H1 (cell line): Measurements from ENCODE around the gene SCGB3A1. TPM values are rescaled to one million over a fixed set of nuclear protein-coding genes. Genes with fewer than 3 reads are reported as not detected.

Experiments used
- CTCF ChIA-PET: fragments of 300-600 bp; sonication (Branson Sonifier 250); formaldehyde crosslinking; loops from one replicate; lab custom pipeline; 2021; ENCODE audit not compliant: partially characterized antibody; lab: Charles Lee
- POLR2A ChIA-PET: fragments of 300-600 bp; sonication (Branson Sonifier 250); formaldehyde crosslinking; loops from one replicate; lab custom pipeline; 2021; ENCODE audit warnings: inconsistent platforms; ENCODE audit not compliant: partially characterized antibody; lab: Charles Lee
- DNase-seq, 2 experiments: peaks; one replicate each; pipeline versions ENCODE4 v3.0.0 to v3.0.0-alpha.2; 2010 to 2022; ENCODE audit warnings: low spot score in 2 of 2, low read depth in 1 of 2, mixed read lengths in 1 of 2
- FAIRE-seq: peaks from 2 replicates; lab custom pipeline; 2011; peaks lifted over from hg19 to GRCh38; lab: Jason Lieb, UNC
- H2AFZ ChIP-seq: 2 replicates; pipeline ENCODE4 v1.8.1; 2012; ENCODE audit warnings: low read length, inconsistent platforms
- H2AK5ac ChIP-seq: 2 replicates; pipeline ENCODE4 v1.6.1; 2013; ENCODE audit warnings: low read depth, low read length
- H2BK120ac ChIP-seq: replicated peaks from 2 replicates; pipeline ENCODE3; 2013; ENCODE audit warnings: low read depth, low read length, inconsistent platforms
- H2BK12ac ChIP-seq: 2 replicates; pipeline ENCODE4 v1.6.1; 2013; ENCODE audit warnings: low read depth, low read length
- H2BK15ac ChIP-seq: 2 replicates; pipeline ENCODE4 v1.6.1; 2013; ENCODE audit warnings: low read length
- H2BK20ac ChIP-seq: 2 replicates; pipeline ENCODE4 v1.6.1; 2013; ENCODE audit warnings: low read length
- H2BK5ac ChIP-seq: 2 replicates; pipeline ENCODE4 v1.6.1; 2013; ENCODE audit warnings: low read depth, low read length
- H3K14ac ChIP-seq: 2 replicates; pipeline ENCODE4 v1.6.1; 2013; ENCODE audit warnings: inconsistent platforms; ENCODE audit not compliant: insufficient read length
- H3K18ac ChIP-seq: 2 replicates; pipeline ENCODE4 v1.6.1; 2013; ENCODE audit warnings: low read length; ENCODE audit errors: extremely low read depth
- H3K23ac ChIP-seq: 2 replicates; pipeline ENCODE4 v1.6.1; 2013; ENCODE audit warnings: inconsistent platforms; ENCODE audit not compliant: insufficient read length
- H3K23me2 ChIP-seq: 2 replicates; pipeline ENCODE4 v1.6.1; 2013; ENCODE audit warnings: low read depth, low read length
- H3K27ac ChIP-seq: 2 replicates; pipeline ENCODE4 v1.6.1; 2011; ENCODE audit warnings: low read depth, low read length, inconsistent platforms
- H3K27me3 ChIP-seq, 4 experiments: replicated peaks in 1 of 4; 1 replicate in 1 of 4; 2 replicates in 3 of 4; pipeline versions ENCODE4 v1.6.1 to v1.8.1; 2011 to 2013; ENCODE audit warnings: low read length in 3 of 4, mild to moderate bottlenecking in 3 of 4, inconsistent platforms in 2 of 4, mixed read lengths in 2 of 4, moderate library complexity in 1 of 4; ENCODE audit not compliant: control insufficient read depth in 3 of 4, insufficient read depth in 3 of 4; ENCODE audit errors: extremely low read depth in 1 of 4
- H3K36me3 ChIP-seq, 4 experiments: 2 replicates each; pipeline versions ENCODE4 v1.6.1 to v1.8.1; 2011 to 2013; ENCODE audit warnings: mild to moderate bottlenecking in 4 of 4, low read length in 3 of 4, moderate library complexity in 2 of 4, control low read depth in 1 of 4, inconsistent platforms in 1 of 4; ENCODE audit not compliant: insufficient read depth in 4 of 4, control insufficient read depth in 2 of 4
- H3K4ac ChIP-seq: replicated peaks from 2 replicates; pipeline ENCODE3; 2013; ENCODE audit warnings: low read length, low read depth, mixed read lengths, inconsistent platforms; ENCODE audit not compliant: insufficient read length
- H3K4me1 ChIP-seq, 4 experiments: replicated peaks in 1 of 4; 1 replicate in 1 of 4; 2 replicates in 3 of 4; pipeline versions ENCODE4 v1.6.1 to v1.8.1; 2011 to 2013; ENCODE audit warnings: low read length in 3 of 4, inconsistent platforms in 2 of 4, mixed read lengths in 1 of 4; ENCODE audit not compliant: insufficient read depth in 4 of 4, control insufficient read depth in 3 of 4
- H3K4me2 ChIP-seq, 2 experiments: 2 replicates each; pipeline versions ENCODE4 v1.6.1 to v1.8.1; 2011 to 2013; ENCODE audit warnings: low read depth in 2 of 2, low read length in 2 of 2, control low read depth in 1 of 2, inconsistent platforms in 1 of 2, mild to moderate bottlenecking in 1 of 2; ENCODE audit not compliant: insufficient read depth in 1 of 2
- H3K4me3 ChIP-seq, 4 experiments: fragments of 200-600, 300-600 bp in 1 of 4; sonication (generic), shearing (Covaris generic), sonication (Bioruptor Twin) in 1 of 4; 2 replicates each; pipeline versions ENCODE4 v1.5.1 to v1.8.1; 2011 to 2016; ENCODE audit warnings: low read length in 4 of 4, low read depth in 3 of 4, control low read depth in 2 of 4, inconsistent platforms in 2 of 4, mild to moderate bottlenecking in 2 of 4, mixed read lengths in 1 of 4, moderate library complexity in 1 of 4; ENCODE audit not compliant: insufficient read depth in 2 of 4; ENCODE audit errors: extremely low read depth in 1 of 4
- H3K56ac ChIP-seq: replicated peaks from 2 replicates; pipeline ENCODE3; 2013; ENCODE audit warnings: low read depth, mild to moderate bottlenecking, mixed read lengths, low read length, inconsistent platforms; ENCODE audit not compliant: insufficient read length
- H3K79me1 ChIP-seq: 2 replicates; pipeline ENCODE4 v1.6.1; 2013; ENCODE audit warnings: low read depth, low read length, control low read depth
- H3K79me2 ChIP-seq, 2 experiments: 2 replicates each; pipeline versions ENCODE4 v1.6.1 to v1.8.1; 2012 to 2013; ENCODE audit warnings: low read length in 2 of 2, mild to moderate bottlenecking in 2 of 2, inconsistent platforms in 1 of 2; ENCODE audit not compliant: insufficient read depth in 2 of 2, control insufficient read depth in 1 of 2
- H3K9ac ChIP-seq, 4 experiments: replicated peaks in 1 of 4; 1 replicate in 1 of 4; 2 replicates in 3 of 4; pipeline versions ENCODE4 v1.6.1 to v1.8.1; 2011 to 2013; ENCODE audit warnings: low read depth in 3 of 4, low read length in 3 of 4, control low read depth in 2 of 4, mild to moderate bottlenecking in 2 of 4, moderate library complexity in 2 of 4, inconsistent platforms in 1 of 4; ENCODE audit errors: extremely low read depth in 1 of 4
- H3K9me3 ChIP-seq, 2 experiments: 2 replicates each; pipeline versions ENCODE4 v1.6.1 to v1.8.1; 2012 to 2013; ENCODE audit warnings: mild to moderate bottlenecking in 2 of 2, moderate library complexity in 2 of 2, control low read depth in 1 of 2, inconsistent platforms in 1 of 2, low read depth in 1 of 2, low read length in 1 of 2, mixed read lengths in 1 of 2; ENCODE audit not compliant: insufficient read depth in 2 of 2
- H4K20me1 ChIP-seq, 2 experiments: replicated peaks in 1 of 2; 2 replicates each; pipeline versions ENCODE3 to v1.8.1; 2011 to 2013; ENCODE audit warnings: inconsistent platforms in 2 of 2, low read length in 2 of 2, mild to moderate bottlenecking in 1 of 2; ENCODE audit not compliant: insufficient read depth in 2 of 2, control insufficient read depth in 1 of 2
- H4K5ac ChIP-seq: 2 replicates; pipeline ENCODE4 v1.6.1; 2013; ENCODE audit warnings: low read length, low read depth, mixed read lengths, inconsistent platforms; ENCODE audit not compliant: insufficient read length
- H4K8ac ChIP-seq: 2 replicates; pipeline ENCODE4 v1.8.0; 2013; ENCODE audit warnings: mild to moderate bottlenecking, moderate library complexity, low read length, inconsistent platforms; ENCODE audit not compliant: insufficient read depth; ENCODE audit errors: extremely low read depth
- H4K91ac ChIP-seq: replicated peaks from 2 replicates; pipeline ENCODE3; 2013; ENCODE audit warnings: low read length, mixed read lengths, inconsistent platforms; ENCODE audit not compliant: insufficient read length
- GTF2F1 ChIP-seq: IDR thresholded peaks from 2 replicates; pipeline ENCODE4 v1.6.1; 2012; ENCODE audit warnings: low read depth, low read length, improper control_type of control experiment, borderline replicate concordance
- KDM1A ChIP-seq: fragments of 200-600, 300-600 bp; sonication (generic); IDR thresholded peaks from 2 replicates; pipeline ENCODE4 v1.7.1; 2016; ENCODE audit warnings: mild to moderate bottlenecking, low read length, borderline replicate concordance
- PHF8 ChIP-seq: fragments of 200-600 bp; sonication (generic); conservative IDR thresholded peaks from 2 replicates; pipeline ENCODE4 v1.7.1; 2012; ENCODE audit warnings: low read depth, mild to moderate bottlenecking, inconsistent platforms, low read length, moderate library complexity
- POLR2AphosphoS5 ChIP-seq: IDR thresholded peaks from 2 replicates; pipeline ENCODE4 v1.6.1; 2011; ENCODE audit warnings: low read depth, low read length
- RAD21 ChIP-seq, 2 experiments: IDR thresholded peaks in 1 of 2; conservative IDR thresholded peaks in 1 of 2; 2 replicates each; pipeline ENCODE4 v1.6.1; 2011; ENCODE audit warnings: low read depth in 2 of 2, low read length in 2 of 2, improper control_type of control experiment in 1 of 2, inconsistent platforms in 1 of 2, mild to moderate bottlenecking in 1 of 2, moderate library complexity in 1 of 2
- RFX5 ChIP-seq: IDR thresholded peaks from 2 replicates; pipeline ENCODE4 v1.6.1; 2011; ENCODE audit warnings: low read depth, low read length, improper control_type of control experiment, borderline replicate concordance
- SAP30 ChIP-seq: fragments of 300-600 bp; sonication (generic); IDR thresholded peaks from 2 replicates; pipeline ENCODE4 v1.7.1; 2012; ENCODE audit warnings: low read length, moderate library complexity, mild to moderate bottlenecking, inconsistent platforms; ENCODE audit not compliant: insufficient read depth, insufficient replicate concordance
- SIX5 ChIP-seq: IDR thresholded peaks from 2 replicates; pipeline ENCODE4 v1.6.1; 2011; ENCODE audit warnings: mild to moderate bottlenecking, low read depth, low read length
- SP2 ChIP-seq: IDR thresholded peaks from 2 replicates; pipeline ENCODE4 v1.6.1; 2012; ENCODE audit warnings: mild to moderate bottlenecking, low read length, inconsistent platforms
- SP4 ChIP-seq: IDR thresholded peaks from 2 replicates; pipeline ENCODE4 v1.6.1; 2012; ENCODE audit warnings: low read length, inconsistent platforms
- YY1 ChIP-seq: IDR thresholded peaks from 2 replicates; pipeline ENCODE4 v1.6.1; 2011; ENCODE audit warnings: low read depth, mild to moderate bottlenecking, low read length
- WGBS, 2 experiments: shearing (Covaris generic) in 1 of 2; methylation state at CpG; one replicate each; pipeline versions ENCODE4 v1.1.6 to v1.1.7; 2013 to 2015; ENCODE audit warnings: low lambda C conversion rate in 2 of 2, mixed read lengths in 2 of 2, inconsistent platforms in 1 of 2, low coverage in 1 of 2, missing lambda C conversion rate in 1 of 2; ENCODE audit not compliant: insufficient replicate concordance in 2 of 2, insufficient coverage in 1 of 2, insufficient read length in 1 of 2; ENCODE audit errors: extremely low coverage in 1 of 2, missing lambda C conversion rate in 1 of 2; 5-methylcytosine and 5-hydroxymethylcytosine counted together
- polyA plus RNA-seq, 7 experiments: library from polyadenylated mRNA; depleted of rRNA in 3 of 7; stranded (reverse) in 5 of 7; unstranded in 2 of 7; fragments of >200 nt in 5 of 7; fragments of 200-250 nt in 2 of 7; gene quantifications; 1 replicate in 5 of 7; 2 replicates in 1 of 7; 4 replicates in 1 of 7; pipeline versions ENCODE4 v1.2.1 to v1.2.3, GENCODE V29; 2011 to 2013; ENCODE audit warnings: missing spikeins in 2 of 7, mixed read lengths in 2 of 7
- total RNA-seq: library from RNA; stranded (reverse); fragmentation: NEBNext Ultra II Directional; extraction: Animal tissue kit (Norgen Biotek cat#: 25700); gene quantifications from 2 replicates; pipeline ENCODE4 v1.2.1, GENCODE V29; 2021

SCGB3A1 gene
- total and polyA plus RNA-seq, 2 of the 8 experiments (the other 6 are each of a cell fraction or from before 2014, with no cell fraction given): 0.20 TPM; not detected in 1

- H3K27me3 ChIP-seq: peaks cover 0 to 13% (median 7%) of the 10 kb centered on the region in 4 experiments; a peak in 5 of 7 replicates
- H2BK5ac ChIP-seq: no peak overlapping the region
- peak overlapping the region; percentile 78 for H3K18ac ChIP-seq
- no peak overlapping the region for H3K4ac ChIP-seq
- H2BK15ac ChIP-seq: peak overlapping the region; percentile 72; the same call in 1 of the 2 replicates
- no peak overlapping the region for H3K27ac ChIP-seq
- H3K23me2 ChIP-seq: peaks cover 4% of the 10 kb centered on the region; the same call in 1 of the 2 replicates
- peak; percentile 15 to 85 for DNase-seq
- no peaks in the 10 kb centered on the region for H3K79me2 ChIP-seq
- peaks cover 0 to 4% (median 1%) of the 10 kb centered on the region in 4 experiments; a peak in 4 of 7 replicates for H3K4me1 ChIP-seq
- H3K79me1 ChIP-seq: no peaks in the 10 kb centered on the region
- H4K5ac ChIP-seq: no peak overlapping the region
- peak overlapping the region; percentile 87 for H3K4me2 ChIP-seq
- ChIA-PET CTCF (interaction anchor here (0.6 to 4.9 kb wide), 43 partner anchors 9 to 528 kb away, joined by 3 to 52 read pairs (median 4); partner anchors contain the start of gene FLT4), POLR2A (interaction anchor here (0.6 to 1.6 kb wide), 10 partner anchors 9 to 1014 kb away, joined by 3 to 6 read pairs (median 3); partner anchors contain the start of gene ZFP62)
- no peak overlapping the region for H2BK12ac ChIP-seq
- no peak overlapping the region for H2BK120ac ChIP-seq
- peak overlapping the region; percentile 47 to 74 (median 62) for H3K4me3 ChIP-seq
- H2BK20ac ChIP-seq: no peak overlapping the region
- peak overlapping the region; percentile 33; the same call in 1 of the 2 replicates for H2AFZ ChIP-seq
- no peak overlapping the region for H3K56ac ChIP-seq
- H3K9ac ChIP-seq: peak overlapping the region in 2 of 4 experiments; percentile 52 to 74; a peak in 4 of 7 replicates
- WGBS, 2 experiments: 2% methylated on average over 62 of the region's 90 CpGs; no CpG with 5 or more reads in 1 of the 2 experiments
- no peak overlapping the region for H2AK5ac ChIP-seq
- no peak overlapping the region for H3K23ac ChIP-seq
- H3K14ac ChIP-seq: no peak overlapping the region
- H3K36me3 ChIP-seq: no peaks in the 10 kb centered on the region
- peaks cover 0 to 2% of the 10 kb centered on the region in 2 experiments for H4K20me1 ChIP-seq
- H3K9me3 ChIP-seq: no peaks in the 10 kb centered on the region
- peak overlapping the region; percentile 92 for H4K8ac ChIP-seq
- peak overlapping the region; percentile 61 for H4K91ac ChIP-seq
- no peak for FAIRE-seq
- TF ChIP-seq SIX5: no peak
- TF ChIP-seq POLR2AphosphoS5: peak; percentile 44; the same call in 1 of the 2 replicates
- no peak for TF ChIP-seq KDM1A
- TF ChIP-seq PHF8: peak; percentile 55
- no peak for TF ChIP-seq SAP30
- TF ChIP-seq SP4: no peak
- TF ChIP-seq SP2: no peak
- TF ChIP-seq RAD21 (IDR thresholded peaks at IDR 0.05 in 1 of 2, conservative IDR thresholded peaks at IDR 0.05 in 1 of 2; ENCODE audit: low read depth in 2 of 2, low read length in 2 of 2): peak; percentile 4 to 21; a peak in 2 of 4 replicates
- TF ChIP-seq GTF2F1: no peak
- TF ChIP-seq YY1: peak; percentile 5; the same call in 1 of the 2 replicates
- TF ChIP-seq RFX5: no peak
Observed at GRCh38 chr5:180618829-180619562, 27.7 kb upstream of the SCGB3A1 start.
